IgD-negative memory B cell (primary cell): ENCODE measurements around the gene NOD2. TPM values are rescaled to one million over a fixed set of nuclear protein-coding genes. Genes with fewer than 3 reads are reported as not detected.
A peak's percentile ranks its signal among the peaks of the same experiment; 100 is the strongest.

Experiments used
- H3K27ac Mint-ChIP-seq, 3 donors: one replicate each; pipeline ENCODE4 v1.8.0; 2020 to 2022; ENCODE audit warnings: mild to moderate bottlenecking in 3 of 3, mixed read lengths in 3 of 3, moderate library complexity in 1 of 3
- H3K27me3 Mint-ChIP-seq: one replicate; pipeline ENCODE4 v1.8.0; 2021; ENCODE audit warnings: mixed read lengths
- H3K36me3 Mint-ChIP-seq: one replicate; pipeline ENCODE4 v1.8.0; 2020; ENCODE audit warnings: mild to moderate bottlenecking, mixed read lengths
- H3K4me1 Mint-ChIP-seq, 3 donors: one replicate each; pipeline ENCODE4 v1.8.0; 2020 to 2022; ENCODE audit warnings: mixed read lengths in 3 of 3, mild to moderate bottlenecking in 1 of 3
- H3K4me3 Mint-ChIP-seq, 4 donors: one replicate each; pipeline ENCODE4 v1.8.0; 2020 to 2022; ENCODE audit warnings: mild to moderate bottlenecking in 4 of 4, mixed read lengths in 4 of 4, moderate library complexity in 3 of 4
- H3K9me3 Mint-ChIP-seq, 3 donors: one replicate each; pipeline ENCODE4 v1.8.0; 2020 to 2021; ENCODE audit warnings: mixed read lengths in 3 of 3, mild to moderate bottlenecking in 1 of 3
- polyA plus RNA-seq: library from polyadenylated mRNA; unstranded; fragments of 300-500 nt; fragmentation: Illumina TruSeq; gene quantifications from one replicate; pipeline ENCODE4 v1.2.3, GENCODE V29; 2021

The NOD2 gene
- polyA plus RNA-seq, 1 donor from 2014 or later: 0.86 TPM

DNA sequence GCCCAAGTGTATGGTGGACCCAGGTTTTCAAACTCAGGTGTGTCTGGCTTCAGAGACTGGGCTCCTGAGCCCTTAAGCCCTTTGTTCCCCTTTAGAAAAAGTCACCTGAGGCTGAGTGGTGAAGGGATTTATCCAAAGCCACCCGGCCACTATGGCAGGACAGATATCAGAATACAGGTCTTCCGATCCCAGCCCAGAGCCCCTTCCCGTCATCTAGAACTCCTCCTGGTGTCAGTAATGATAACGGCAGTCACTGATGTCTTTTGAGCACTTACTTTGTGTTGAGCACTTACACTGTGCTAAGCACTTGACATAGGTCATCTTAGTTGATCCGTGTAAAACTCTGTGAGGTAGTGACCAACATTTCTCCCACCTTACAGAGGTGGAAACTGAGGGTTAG lies 16.6 kb downstream of the NOD2 start:
- Mint-ChIP-seq H3K27me3 (no peaks in the 10 kb centered on the region), H3K4me3 (peak overlapping the region in 1 of 4 donors; percentile 13), H3K4me1 (peaks cover 18 to 19% (median 19%) of the 10 kb centered on the region in 3 donors), H3K27ac (peak overlapping the region in 1 of 3 donors; percentile 11), H3K9me3 (peaks cover 2 to 8% (median 6%) of the 10 kb centered on the region in 3 donors), H3K36me3 (peaks cover under 1% of the 10 kb centered on the region)

DNA sequence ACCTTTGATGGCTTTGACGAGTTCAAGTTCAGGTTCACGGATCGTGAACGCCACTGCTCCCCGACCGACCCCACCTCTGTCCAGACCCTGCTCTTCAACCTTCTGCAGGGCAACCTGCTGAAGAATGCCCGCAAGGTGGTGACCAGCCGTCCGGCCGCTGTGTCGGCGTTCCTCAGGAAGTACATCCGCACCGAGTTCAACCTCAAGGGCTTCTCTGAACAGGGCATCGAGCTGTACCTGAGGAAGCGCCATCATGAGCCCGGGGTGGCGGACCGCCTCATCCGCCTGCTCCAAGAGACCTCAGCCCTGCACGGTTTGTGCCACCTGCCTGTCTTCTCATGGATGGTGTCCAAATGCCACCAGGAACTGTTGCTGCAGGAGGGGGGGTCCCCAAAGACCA lies 17.6 kb downstream of the NOD2 start:
- H3K9me3 Mint-ChIP-seq: no peaks in the 10 kb centered on the region
- no peak overlapping the region for H3K27ac Mint-ChIP-seq
- peaks cover 18 to 21% (median 19%) of the 10 kb centered on the region in 3 donors for H3K4me1 Mint-ChIP-seq
- no peaks in the 10 kb centered on the region for H3K27me3 Mint-ChIP-seq
- H3K4me3 Mint-ChIP-seq: no peak overlapping the region
- no peaks in the 10 kb centered on the region for H3K36me3 Mint-ChIP-seq

- H3K4me3 Mint-ChIP-seq: no peak overlapping the region
- H3K4me1 Mint-ChIP-seq: peaks cover 18 to 21% (median 19%) of the 10 kb centered on the region in 3 donors
- H3K27me3 Mint-ChIP-seq: no peaks in the 10 kb centered on the region
- no peak overlapping the region for H3K27ac Mint-ChIP-seq
- no peaks in the 10 kb centered on the region for H3K36me3 Mint-ChIP-seq
- no peaks in the 10 kb centered on the region for H3K9me3 Mint-ChIP-seq
Observed at GRCh38 chr16:50711862-50712559, 18.6 kb downstream of the NOD2 start.

DNA sequence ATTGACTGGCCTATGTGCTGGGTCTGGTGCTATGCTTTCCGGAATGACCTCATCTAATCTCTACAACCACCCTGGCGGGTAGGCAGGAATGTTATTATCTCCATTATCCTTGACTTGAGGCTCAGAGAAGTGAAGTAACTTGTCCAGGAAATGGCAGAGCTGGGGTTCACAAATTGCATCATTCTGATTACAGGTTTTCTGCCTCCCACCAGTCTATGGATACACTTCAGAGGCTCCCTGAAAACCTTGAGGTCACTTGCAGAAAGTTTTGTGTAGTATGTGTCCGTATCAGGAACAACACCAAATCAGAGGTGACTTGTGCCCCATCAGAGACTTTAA lies 19.1 kb downstream of the NOD2 start:
- no peaks in the 10 kb centered on the region for H3K36me3 Mint-ChIP-seq
- H3K9me3 Mint-ChIP-seq: no peaks in the 10 kb centered on the region
- H3K4me1 Mint-ChIP-seq: peaks cover 18 to 20% (median 19%) of the 10 kb centered on the region in 3 donors
- no peak overlapping the region for H3K4me3 Mint-ChIP-seq
- H3K27ac Mint-ChIP-seq: peak overlapping the region in 1 of 3 donors; percentile 73
- H3K27me3 Mint-ChIP-seq: no peaks in the 10 kb centered on the region

GRCh38 chr16:50712956-50713355 lies 19.6 kb downstream of the NOD2 start:
- H3K4me3 Mint-ChIP-seq: no peak overlapping the region
- peak overlapping the region in 1 of 3 donors; percentile 73 for H3K27ac Mint-ChIP-seq
- peaks cover 18 to 20% (median 18%) of the 10 kb centered on the region in 3 donors for H3K4me1 Mint-ChIP-seq
- no peaks in the 10 kb centered on the region for H3K9me3 Mint-ChIP-seq
- H3K36me3 Mint-ChIP-seq: no peaks in the 10 kb centered on the region
- H3K27me3 Mint-ChIP-seq: no peaks in the 10 kb centered on the region

- Mint-ChIP-seq H3K27ac (no peak overlapping the region), H3K36me3 (peaks cover 3% of the 10 kb centered on the region), H3K9me3 (peaks cover 0 to 2% (median 0%) of the 10 kb centered on the region in 3 donors), H3K27me3 (no peaks in the 10 kb centered on the region), H3K4me3 (peak overlapping the region in 1 of 4 donors; percentile 37), H3K4me1 (peaks cover 1 to 5% (median 5%) of the 10 kb centered on the region in 3 donors)
Observed at GRCh38 chr16:50717091-50717490, 23.7 kb downstream of the NOD2 start.

GRCh38 chr16:50717494-50717893 lies 24.1 kb downstream of the NOD2 start:
- H3K36me3 Mint-ChIP-seq: peaks cover 5% of the 10 kb centered on the region
- H3K4me1 Mint-ChIP-seq: peaks cover 1 to 5% (median 5%) of the 10 kb centered on the region in 3 donors
- H3K9me3 Mint-ChIP-seq: peaks cover 0 to 2% (median 0%) of the 10 kb centered on the region in 3 donors
- no peak overlapping the region for H3K4me3 Mint-ChIP-seq
- H3K27me3 Mint-ChIP-seq: no peaks in the 10 kb centered on the region
- H3K27ac Mint-ChIP-seq: peak overlapping the region in 1 of 3 donors; percentile 71

GRCh38 chr16:50718061-50718760 lies 24.8 kb downstream of the NOD2 start:
- peaks cover 5% of the 10 kb centered on the region for H3K36me3 Mint-ChIP-seq
- peak overlapping the region in 1 of 4 donors; percentile 63 for H3K4me3 Mint-ChIP-seq
- H3K4me1 Mint-ChIP-seq: peaks cover 1 to 5% (median 2%) of the 10 kb centered on the region in 3 donors
- H3K27me3 Mint-ChIP-seq: no peaks in the 10 kb centered on the region
- peak overlapping the region in 2 of 3 donors; percentile 41 to 71 for H3K27ac Mint-ChIP-seq
- H3K9me3 Mint-ChIP-seq: peaks cover 0 to 2% (median 0%) of the 10 kb centered on the region in 3 donors

DNA sequence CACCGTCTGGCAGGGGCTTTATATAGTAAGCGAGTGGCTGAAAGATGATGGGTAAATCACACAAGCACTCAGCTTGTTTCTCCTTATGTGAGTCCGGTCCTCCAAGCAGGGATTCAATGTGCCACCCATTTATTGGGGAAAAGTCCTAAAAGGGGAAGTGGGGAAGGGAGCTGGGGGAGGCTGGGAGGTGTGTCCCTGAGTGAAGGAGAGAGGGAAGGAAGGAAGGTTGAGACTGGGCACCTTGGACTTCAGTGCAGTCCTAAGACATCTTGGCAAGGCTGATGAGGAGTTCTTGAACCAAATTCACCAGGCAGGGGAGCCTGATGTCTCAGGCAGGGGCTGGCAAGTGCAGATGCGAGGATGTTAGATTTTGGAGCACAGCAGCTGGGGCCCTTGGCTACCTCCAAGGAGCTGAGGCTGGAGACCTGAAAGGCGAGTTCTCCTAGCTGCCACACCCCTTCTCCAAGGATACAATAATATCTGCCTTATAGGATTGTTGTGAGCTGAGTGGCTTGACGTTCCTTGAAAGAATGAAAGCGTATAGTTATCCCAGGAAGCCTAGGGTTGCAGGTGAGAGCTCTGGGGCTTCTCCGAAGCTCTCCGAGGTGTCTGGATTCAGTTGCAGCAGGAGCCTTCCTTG lies 25.5 kb downstream of the NOD2 start:
- Mint-ChIP-seq H3K4me3 (no peak overlapping the region), H3K9me3 (peaks cover 1 to 3% (median 2%) of the 10 kb centered on the region in 3 donors), H3K27ac (peak overlapping the region in 1 of 3 donors; percentile 39), H3K27me3 (no peaks in the 10 kb centered on the region), H3K36me3 (peaks cover 5% of the 10 kb centered on the region), H3K4me1 (peaks cover 0 to 5% (median 1%) of the 10 kb centered on the region in 3 donors)

- no peak overlapping the region for H3K27ac Mint-ChIP-seq
- H3K4me3 Mint-ChIP-seq: no peak overlapping the region
- H3K4me1 Mint-ChIP-seq: peaks cover 0 to 5% (median 3%) of the 10 kb centered on the region in 3 donors
- H3K36me3 Mint-ChIP-seq: peaks cover 6% of the 10 kb centered on the region
- no peaks in the 10 kb centered on the region for H3K27me3 Mint-ChIP-seq
- peaks cover 5 to 8% (median 7%) of the 10 kb centered on the region in 3 donors for H3K9me3 Mint-ChIP-seq
Observed at GRCh38 chr16:50719401-50720337, 26.3 kb downstream of the NOD2 start.

DNA sequence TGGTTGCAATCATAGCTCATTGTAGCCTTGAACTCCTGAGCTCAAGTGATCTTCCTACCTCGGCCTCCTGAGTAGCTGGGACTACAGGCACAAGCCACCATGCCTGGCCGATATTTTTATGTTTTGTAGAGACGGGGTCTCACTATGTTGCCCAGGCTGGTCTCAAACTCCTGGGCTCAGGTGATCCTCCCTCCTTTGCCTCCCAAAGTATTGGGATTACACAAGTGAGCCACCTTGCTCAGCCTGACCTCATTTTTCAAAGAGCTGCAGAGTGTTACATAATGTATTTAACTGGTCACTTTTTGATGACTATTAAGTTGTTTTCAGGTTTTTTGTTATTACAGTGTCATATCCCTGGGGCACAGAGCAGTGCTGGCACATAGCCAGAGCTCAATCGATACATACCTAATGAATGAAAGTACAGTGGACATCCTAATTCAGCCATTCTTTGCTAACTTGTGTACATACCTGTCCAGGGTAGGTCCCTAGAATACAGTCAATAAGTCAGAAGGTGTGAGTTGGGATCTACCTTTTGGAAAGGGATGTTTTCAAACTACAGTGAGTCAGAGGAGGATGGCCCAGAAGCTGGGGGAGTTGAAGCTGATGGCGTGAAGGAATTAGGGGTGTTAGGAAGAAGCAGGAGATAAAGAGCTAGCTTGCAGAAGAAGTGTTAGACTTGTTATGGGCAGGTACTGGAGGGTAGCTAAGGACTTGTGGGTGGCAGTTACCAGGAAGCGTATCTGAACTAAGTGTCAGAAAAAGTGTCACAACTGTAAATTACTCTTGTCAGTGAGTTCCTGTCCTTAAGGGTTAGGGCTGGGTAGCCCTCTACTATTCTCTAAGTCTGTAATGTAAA lies 28.4 kb downstream of the NOD2 start:
- Mint-ChIP-seq H3K27ac (no peak overlapping the region), H3K36me3 (peaks cover 6% of the 10 kb centered on the region), H3K27me3 (no peaks in the 10 kb centered on the region), H3K4me1 (peaks cover 0 to 1% (median 0%) of the 10 kb centered on the region in 3 donors), H3K4me3 (no peak overlapping the region), H3K9me3 (peaks cover 5 to 8% (median 7%) of the 10 kb centered on the region in 3 donors)

- no peak overlapping the region for H3K4me3 Mint-ChIP-seq
- peaks cover 0 to 1% (median 0%) of the 10 kb centered on the region in 3 donors for H3K4me1 Mint-ChIP-seq
- H3K9me3 Mint-ChIP-seq: peaks cover 5 to 8% (median 7%) of the 10 kb centered on the region in 3 donors
- H3K27me3 Mint-ChIP-seq: no peaks in the 10 kb centered on the region
- H3K27ac Mint-ChIP-seq: no peak overlapping the region
- peaks cover 6% of the 10 kb centered on the region for H3K36me3 Mint-ChIP-seq
Observed at GRCh38 chr16:50722405-50722737, 29.0 kb downstream of the NOD2 start.

DNA sequence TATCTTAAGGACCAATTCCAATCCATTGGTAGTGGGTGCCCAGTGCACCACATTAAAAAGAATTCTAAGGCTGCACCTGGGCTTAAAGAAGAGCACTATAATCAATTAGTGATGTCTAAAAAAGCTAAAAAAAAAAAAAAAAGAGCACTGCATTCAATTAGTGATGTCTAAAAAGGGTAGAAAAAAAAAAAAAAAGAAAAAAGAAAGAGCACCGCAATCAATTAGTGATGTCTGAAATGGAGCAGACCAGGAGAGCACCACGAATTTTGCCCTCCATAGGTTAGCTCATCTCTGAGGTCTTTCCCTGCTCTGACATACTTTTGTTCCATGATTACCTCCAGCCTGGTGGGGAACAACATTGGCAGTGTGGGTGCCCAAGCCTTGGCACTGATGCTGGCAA lies 29.6 kb downstream of the NOD2 start:
- no peak overlapping the region for H3K4me3 Mint-ChIP-seq
- H3K27ac Mint-ChIP-seq: peak overlapping the region in 1 of 3 donors; percentile 24

More for the DNA sequence above, 29.6 kb downstream of the NOD2 start:
- Mint-ChIP-seq H3K4me1 (peaks cover 0 to 1% (median 0%) of the 10 kb centered on the region in 3 donors), H3K9me3 (peaks cover 5 to 8% (median 7%) of the 10 kb centered on the region in 3 donors), H3K36me3 (peaks cover 9% of the 10 kb centered on the region), H3K27me3 (no peaks in the 10 kb centered on the region)
